PC-3 (cell line): ENCODE data around the gene ACER3. TPM values are rescaled to one million over a fixed set of nuclear protein-coding genes. Genes with fewer than 3 reads are reported as not detected.

Experiments used
- ATAC-seq: fragments of 200-7000 bp; cut with Tn5 transposase; 2 replicates; pipeline ENCODE4 v1.9.1; 2020; ENCODE audit warnings: mild to moderate bottlenecking, moderate library complexity
- BruUV-seq: library from RNA; stranded (reverse); fragments of 400-500 nt; replicated peaks from 2 replicates; lab custom pipeline; 2021; lab: Mats Ljungman, UMichigan
- CTCF ChIA-PET: fragments of 300-600 bp; sonication (Branson Sonifier 250); formaldehyde crosslinking; loops from one replicate; lab custom pipeline; 2022; ENCODE audit warnings: antibody characterized with exemption; lab: Charles Lee
- POLR2A ChIA-PET: fragments of 300-600 bp; sonication (Branson Sonifier 250); formaldehyde crosslinking; loops from one replicate; lab custom pipeline; 2022; ENCODE audit warnings: antibody characterized with exemption; ENCODE audit not compliant: unreplicated experiment; lab: Charles Lee
- DNase-seq: peaks from one replicate; pipeline ENCODE4 v3.0.0-alpha.2; 2015
- H2AFZ ChIP-seq: fragments of 300-600 bp; sonication (generic); 2 replicates; pipeline ENCODE4 v1.6.0; 2016; ENCODE audit warnings: antibody characterized with exemption, low read length
- H3F3A ChIP-seq: fragments of 300-600 bp; sonication (generic); one replicate; pipeline ENCODE4 v1.6.0; 2017; ENCODE audit warnings: antibody characterized with exemption, low read length, control low read depth, mild to moderate bottlenecking; ENCODE audit not compliant: unreplicated experiment
- H3K27ac ChIP-seq: fragments of 300-600 bp; sonication (generic); 2 replicates; pipeline ENCODE4 v1.5.1; 2016; ENCODE audit warnings: mild to moderate bottlenecking, low read length
- H3K27me3 ChIP-seq: fragments of 300-600 bp; sonication (generic); 2 replicates; pipeline ENCODE4 v1.6.1; 2016; ENCODE audit warnings: low read length, mixed read lengths
- H3K36me3 ChIP-seq: fragments of 300-600 bp; sonication (generic); 2 replicates; pipeline ENCODE4 v1.6.1; 2016; ENCODE audit warnings: low read depth, mixed run types, low read length, mixed read lengths
- H3K4me1 ChIP-seq: fragments of 300-600 bp; sonication (generic); 2 replicates; pipeline ENCODE4 v1.5.1; 2016; ENCODE audit warnings: low read length; ENCODE audit not compliant: insufficient read depth
- H3K4me2 ChIP-seq: fragments of 300-600 bp; sonication (generic); 2 replicates; pipeline ENCODE4 v1.6.0; 2016; ENCODE audit warnings: low read length
- H3K4me3 ChIP-seq: fragments of 300-600 bp; sonication (generic); 2 replicates; pipeline ENCODE4 v1.5.1; 2016; ENCODE audit warnings: mild to moderate bottlenecking, low read length, mixed read lengths
- H3K79me2 ChIP-seq: fragments of 300-600 bp; sonication (generic); 2 replicates; pipeline ENCODE4 v1.6.1; 2017; ENCODE audit warnings: low read length, mixed read lengths
- H3K9ac ChIP-seq: fragments of 300-600 bp; sonication (generic); 2 replicates; pipeline ENCODE4 v1.6.0; 2016; ENCODE audit warnings: mild to moderate bottlenecking, low read length
- H3K9me2 ChIP-seq: fragments of 300-600 bp; sonication (generic); replicated peaks from 2 replicates; pipeline ENCODE4 v1.6.1; 2016; ENCODE audit warnings: mixed run types, low read length, mixed read lengths
- H3K9me3 ChIP-seq: fragments of 300-600 bp; sonication (generic); 2 replicates; pipeline ENCODE4 v1.6.1; 2016; ENCODE audit warnings: low read length, mixed read lengths
- H4K20me1 ChIP-seq: fragments of 300-600 bp; sonication (generic); 2 replicates; pipeline ENCODE4 v1.6.1; 2016; ENCODE audit warnings: low read length, mixed read lengths
- CTCF ChIP-seq: fragments of 300-600 bp; sonication (generic); conservative IDR thresholded peaks from 2 replicates; pipeline ENCODE4 v1.5.1; 2017; ENCODE audit warnings: antibody characterized with exemption, low read depth, mild to moderate bottlenecking, low read length
- EZH2 ChIP-seq: fragments of 300-600 bp; sonication (generic); IDR thresholded peaks from one replicate; pipeline ENCODE4 v1.6.1; 2017; ENCODE audit warnings: antibody characterized with exemption, mild to moderate bottlenecking, low read length; ENCODE audit not compliant: unreplicated experiment
- EZH2phosphoT487 ChIP-seq: fragments of 300-600 bp; sonication (generic); IDR thresholded peaks from 2 replicates; pipeline ENCODE4 v1.6.1; 2018; ENCODE audit warnings: mild to moderate bottlenecking, antibody characterized with exemption, low read length, borderline replicate concordance
- intact Hi-C: fragments of 100-400 bp; cut with micrococcal nuclease; formaldehyde crosslinking; loops from 2 replicates; pipeline ENCODE4 v1.9.0; 2023
- total RNA-seq: library from RNA; depleted of rRNA; stranded (reverse); fragments of >200 nt; gene quantifications from 2 replicates; pipeline ENCODE4 v1.2.3, GENCODE V29; 2014

The ACER3 gene
- total RNA-seq, 1 experiment from 2014 or later = 17.3 TPM

- H4K20me1 ChIP-seq = no peaks in the 10 kb centered on the region
- no peak overlapping the region for H3K4me2 ChIP-seq
- no peaks in the 10 kb centered on the region for H3K9me2 ChIP-seq
- no peaks in the 10 kb centered on the region for H3K79me2 ChIP-seq
- no peak for TF ChIP-seq EZH2phosphoT487
- no peak for TF ChIP-seq CTCF
- TF ChIP-seq EZH2 = no peak
- ATAC-seq = no peak
- no peaks in the 10 kb centered on the region for H3K27me3 ChIP-seq
- no peak overlapping the region for H3K9ac ChIP-seq
- no peak for DNase-seq
- intact Hi-C loops = no loop called here
- CTCF ChIA-PET = no interaction called here
- POLR2A ChIA-PET = no interaction called here
- no peak overlapping the region for H2AFZ ChIP-seq
- H3F3A ChIP-seq = no peaks in the 10 kb centered on the region
- no peak overlapping the region for H3K27ac ChIP-seq
- no peak overlapping the region for H3K4me3 ChIP-seq
- peaks cover 7% of the 10 kb centered on the region; the same call in 1 of the 2 replicates for H3K4me1 ChIP-seq
- no peaks in the 10 kb centered on the region for H3K9me3 ChIP-seq
- H3K36me3 ChIP-seq = 0 out of 2 replicates have a peak, but pooled peaks cover 6% of the 10 kb centered on the region
- no TSS peak for BruUV-seq
Observed at GRCh38 chr11:76902121-76903014, 41.6 kb downstream of the ACER3 start.

GRCh38 chr11:76903325-76903724 lies 42.6 kb downstream of the ACER3 start:
- ATAC-seq (0 out of 2 replicates have a peak, but pooled peaks have one; percentile 42), DNase-seq (peak; percentile 87)
- Histone ChIP-seq H3K4me3 (no peak overlapping the region), H2AFZ (no peak overlapping the region), H3F3A (no peaks in the 10 kb centered on the region), H3K79me2 (no peaks in the 10 kb centered on the region), H4K20me1 (no peaks in the 10 kb centered on the region), H3K4me2 (peak overlapping the region; percentile 30), H3K9ac (no peak overlapping the region), H3K9me3 (no peaks in the 10 kb centered on the region), H3K27ac (no peak overlapping the region), H3K4me1 (peaks cover 7% of the 10 kb centered on the region; the same call in 1 of the 2 replicates), H3K36me3 (0 out of 2 replicates have a peak, but pooled peaks cover 6% of the 10 kb centered on the region), H3K9me2 (no peaks in the 10 kb centered on the region), H3K27me3 (no peaks in the 10 kb centered on the region)
- BruUV-seq = no TSS peak
- TF ChIP-seq CTCF (no peak), EZH2 (no peak), EZH2phosphoT487 (no peak)
- intact Hi-C loops = no loop called here
- ChIA-PET POLR2A (no interaction called here), CTCF (no interaction called here)
